ENCODE results near the gene FAM149A. TPM values are rescaled to one million over a fixed set of nuclear protein-coding genes. Genes with fewer than 3 reads are reported as not detected.

Gene FAM149A
- polyA plus RNA-seq, 1 donor from 2014 or later = 9.1 TPM

DNA sequence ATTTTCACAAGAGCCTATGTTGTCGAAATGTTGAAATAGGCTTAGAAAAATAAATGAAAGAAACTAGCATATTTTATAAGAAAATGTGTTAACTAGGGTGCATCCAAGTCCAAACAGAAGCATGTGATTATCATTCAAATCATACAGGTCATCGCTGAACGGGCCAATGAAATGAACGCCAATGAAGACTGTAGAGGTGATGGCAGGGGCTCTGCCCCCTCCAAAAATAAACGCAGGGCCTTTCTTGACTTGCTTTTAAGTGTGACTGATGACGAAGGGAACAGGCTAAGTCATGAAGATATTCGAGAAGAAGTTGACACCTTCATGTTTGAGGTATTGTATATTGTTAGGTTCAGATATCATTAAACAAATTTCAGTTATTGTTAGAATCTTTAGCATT, 96.5 kb downstream of the FAM149A start:
- Histone ChIP-seq H3K27me3 (ENCODE audit: insufficient read depth, low read depth, low read length) (no peaks in the 10 kb centered on the region), H3K4me2 (ENCODE audit: low read length) (no peak overlapping the region), H4K20me1 (ENCODE audit: insufficient read depth) (no peaks in the 10 kb centered on the region), H3K79me2 (replicated peaks; ENCODE audit: insufficient read depth, low read length) (no peaks in the 10 kb centered on the region), H3K9ac (ENCODE audit: low read length) (no peak overlapping the region), H3F3A (ENCODE audit: insufficient read depth, low read length, poor library complexity, severe bottlenecking) (no peaks in the 10 kb centered on the region), H2AFZ (ENCODE audit: low read depth, low read length) (no peak overlapping the region), H3K27ac (ENCODE audit: low read length) (no peak overlapping the region), H3K36me3 (ENCODE audit: insufficient read depth, low read length) (no peaks in the 10 kb centered on the region), H3K9me2 (ENCODE audit: insufficient read depth, low read length) (no peaks in the 10 kb centered on the region), H3K4me3 (ENCODE audit: low read length) (no peak overlapping the region), H3K9me3 (ENCODE audit: low read length) (no peaks in the 10 kb centered on the region)
- TF ChIP-seq MXI1 (conservative IDR thresholded peaks at IDR 0.05; ENCODE audit: poor library complexity, severe bottlenecking) = no peak

DNA sequence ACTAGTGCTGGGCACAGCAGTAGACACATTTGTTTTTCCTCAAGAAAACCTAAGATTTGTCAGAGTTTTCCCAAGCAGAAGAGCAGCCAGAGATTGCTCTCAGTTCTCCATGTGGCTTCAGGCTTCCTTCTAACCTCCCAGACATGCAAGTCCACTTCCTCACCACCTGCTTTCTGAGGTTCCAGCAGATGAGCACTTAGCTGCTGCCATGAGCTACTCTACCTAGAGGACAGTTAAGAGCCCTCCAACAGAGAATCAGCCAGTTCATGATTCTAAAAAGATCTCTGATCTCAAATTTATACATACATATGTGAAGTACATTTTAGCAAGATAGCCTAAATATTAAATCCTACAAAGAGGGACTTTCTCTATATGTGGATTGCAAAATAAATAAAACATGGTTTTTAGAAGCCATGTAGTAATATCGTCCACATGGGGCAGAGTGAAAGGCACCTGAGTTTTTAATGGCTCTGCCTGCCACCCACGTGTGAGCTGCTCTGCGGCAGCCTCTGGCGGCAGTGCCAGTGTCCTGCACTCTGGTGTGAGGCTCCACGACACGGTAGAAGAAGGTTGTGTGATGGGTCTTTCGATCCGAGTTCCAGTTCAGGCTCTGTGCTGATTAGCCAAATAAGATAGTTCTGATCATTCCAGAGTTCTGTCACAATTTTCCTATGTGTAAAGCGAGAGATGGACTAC, 97.2 kb downstream of the FAM149A start:
- Histone ChIP-seq H3F3A (ENCODE audit: insufficient read depth, low read length, poor library complexity, severe bottlenecking) (no peaks in the 10 kb centered on the region), H3K79me2 (replicated peaks; ENCODE audit: insufficient read depth, low read length) (no peaks in the 10 kb centered on the region), H3K9me2 (ENCODE audit: insufficient read depth, low read length) (no peaks in the 10 kb centered on the region), H4K20me1 (ENCODE audit: insufficient read depth) (no peaks in the 10 kb centered on the region), H3K9ac (ENCODE audit: low read length) (no peak overlapping the region), H3K36me3 (ENCODE audit: insufficient read depth, low read length) (no peaks in the 10 kb centered on the region), H2AFZ (ENCODE audit: low read depth, low read length) (no peak overlapping the region), H3K27me3 (ENCODE audit: insufficient read depth, low read depth, low read length) (no peaks in the 10 kb centered on the region), H3K9me3 (ENCODE audit: low read length) (no peaks in the 10 kb centered on the region), H3K27ac (ENCODE audit: low read length) (no peak overlapping the region), H3K4me2 (ENCODE audit: low read length) (no peak overlapping the region), H3K4me3 (ENCODE audit: low read length) (no peak overlapping the region)
- TF ChIP-seq TAF1 (IDR thresholded peaks at IDR 0.05; ENCODE audit: low read depth) (no peak), POLR2AphosphoS5 (IDR thresholded peaks at IDR 0.05) (no peak)

DNA sequence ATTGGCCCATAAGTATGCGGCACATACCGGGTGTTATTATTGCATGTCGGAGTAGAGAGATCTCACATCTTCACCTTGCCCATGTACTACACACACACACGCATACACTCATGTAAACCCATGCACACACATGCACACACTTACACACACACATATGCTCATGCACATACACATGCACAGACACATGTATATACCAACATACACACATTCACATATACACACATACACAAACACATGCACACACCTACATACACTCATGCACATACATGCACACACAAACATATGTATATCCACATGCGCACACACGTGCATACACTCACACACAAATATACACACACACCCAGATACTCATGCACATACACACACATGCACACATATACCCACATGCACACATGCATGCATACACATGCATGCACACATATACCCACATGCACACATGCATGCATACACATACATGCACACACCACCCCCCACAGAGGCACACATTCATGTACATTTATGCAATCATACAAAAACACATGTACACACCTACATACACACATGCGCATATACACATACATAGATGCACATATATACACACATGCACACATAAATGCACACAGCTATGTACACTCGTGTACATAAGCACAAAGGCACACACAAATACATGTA, 98.1 kb downstream of the FAM149A start:
- H3K9me3 ChIP-seq (ENCODE audit: low read length) = no peaks in the 10 kb centered on the region
- no peak overlapping the region for H3K9ac ChIP-seq (ENCODE audit: low read length)
- H3K27me3 ChIP-seq (ENCODE audit: insufficient read depth, low read depth, low read length) = no peaks in the 10 kb centered on the region
- H3K79me2 ChIP-seq (replicated peaks; ENCODE audit: insufficient read depth, low read length) = no peaks in the 10 kb centered on the region
- H3F3A ChIP-seq (ENCODE audit: insufficient read depth, low read length, poor library complexity, severe bottlenecking) = no peaks in the 10 kb centered on the region
- TF ChIP-seq TAF1 (IDR thresholded peaks at IDR 0.05; ENCODE audit: low read depth) (no peak), MXI1 (conservative IDR thresholded peaks at IDR 0.05; ENCODE audit: poor library complexity, severe bottlenecking) (no peak), EZH2 (IDR thresholded peaks at IDR 0.05; ENCODE audit: borderline replicate concordance, insufficient read depth, low read length, poor library complexity, severe bottlenecking) (no peak), RAD21 (conservative IDR thresholded peaks at IDR 0.05) (no peak), SMC3 (conservative IDR thresholded peaks at IDR 0.05; ENCODE audit: poor library complexity) (no peak), POLR2AphosphoS5 (IDR thresholded peaks at IDR 0.05) (no peak), EP300 (conservative IDR thresholded peaks at IDR 0.05; ENCODE audit: poor library complexity, severe bottlenecking) (no peak)
- TF ChIP-seq, protein P1, sequence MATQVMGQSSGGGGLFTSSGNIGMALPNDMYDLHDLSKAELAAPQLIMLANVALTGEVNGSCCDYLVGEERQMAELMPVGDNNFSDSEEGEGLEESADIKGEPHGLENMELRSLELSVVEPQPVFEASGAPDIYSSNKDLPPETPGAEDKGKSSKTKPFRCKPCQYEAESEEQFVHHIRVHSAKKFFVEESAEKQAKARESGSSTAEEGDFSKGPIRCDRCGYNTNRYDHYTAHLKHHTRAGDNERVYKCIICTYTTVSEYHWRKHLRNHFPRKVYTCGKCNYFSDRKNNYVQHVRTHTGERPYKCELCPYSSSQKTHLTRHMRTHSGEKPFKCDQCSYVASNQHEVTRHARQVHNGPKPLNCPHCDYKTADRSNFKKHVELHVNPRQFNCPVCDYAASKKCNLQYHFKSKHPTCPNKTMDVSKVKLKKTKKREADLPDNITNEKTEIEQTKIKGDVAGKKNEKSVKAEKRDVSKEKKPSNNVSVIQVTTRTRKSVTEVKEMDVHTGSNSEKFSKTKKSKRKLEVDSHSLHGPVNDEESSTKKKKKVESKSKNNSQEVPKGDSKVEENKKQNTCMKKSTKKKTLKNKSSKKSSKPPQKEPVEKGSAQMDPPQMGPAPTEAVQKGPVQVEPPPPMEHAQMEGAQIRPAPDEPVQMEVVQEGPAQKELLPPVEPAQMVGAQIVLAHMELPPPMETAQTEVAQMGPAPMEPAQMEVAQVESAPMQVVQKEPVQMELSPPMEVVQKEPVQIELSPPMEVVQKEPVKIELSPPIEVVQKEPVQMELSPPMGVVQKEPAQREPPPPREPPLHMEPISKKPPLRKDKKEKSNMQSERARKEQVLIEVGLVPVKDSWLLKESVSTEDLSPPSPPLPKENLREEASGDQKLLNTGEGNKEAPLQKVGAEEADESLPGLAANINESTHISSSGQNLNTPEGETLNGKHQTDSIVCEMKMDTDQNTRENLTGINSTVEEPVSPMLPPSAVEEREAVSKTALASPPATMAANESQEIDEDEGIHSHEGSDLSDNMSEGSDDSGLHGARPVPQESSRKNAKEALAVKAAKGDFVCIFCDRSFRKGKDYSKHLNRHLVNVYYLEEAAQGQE (IDR thresholded peaks at IDR 0.05; ENCODE audit: borderline replicate concordance) = no peak
- TF ChIP-seq, protein P2, sequence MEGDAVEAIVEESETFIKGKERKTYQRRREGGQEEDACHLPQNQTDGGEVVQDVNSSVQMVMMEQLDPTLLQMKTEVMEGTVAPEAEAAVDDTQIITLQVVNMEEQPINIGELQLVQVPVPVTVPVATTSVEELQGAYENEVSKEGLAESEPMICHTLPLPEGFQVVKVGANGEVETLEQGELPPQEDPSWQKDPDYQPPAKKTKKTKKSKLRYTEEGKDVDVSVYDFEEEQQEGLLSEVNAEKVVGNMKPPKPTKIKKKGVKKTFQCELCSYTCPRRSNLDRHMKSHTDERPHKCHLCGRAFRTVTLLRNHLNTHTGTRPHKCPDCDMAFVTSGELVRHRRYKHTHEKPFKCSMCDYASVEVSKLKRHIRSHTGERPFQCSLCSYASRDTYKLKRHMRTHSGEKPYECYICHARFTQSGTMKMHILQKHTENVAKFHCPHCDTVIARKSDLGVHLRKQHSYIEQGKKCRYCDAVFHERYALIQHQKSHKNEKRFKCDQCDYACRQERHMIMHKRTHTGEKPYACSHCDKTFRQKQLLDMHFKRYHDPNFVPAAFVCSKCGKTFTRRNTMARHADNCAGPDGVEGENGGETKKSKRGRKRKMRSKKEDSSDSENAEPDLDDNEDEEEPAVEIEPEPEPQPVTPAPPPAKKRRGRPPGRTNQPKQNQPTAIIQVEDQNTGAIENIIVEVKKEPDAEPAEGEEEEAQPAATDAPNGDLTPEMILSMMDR (IDR thresholded peaks at IDR 0.05; ENCODE audit: poor library complexity, severe bottlenecking) = no peak
- no peaks in the 10 kb centered on the region for H3K36me3 ChIP-seq (ENCODE audit: insufficient read depth, low read length)
- no peak overlapping the region for H3K27ac ChIP-seq (ENCODE audit: low read length)
- no peak overlapping the region for H3K4me3 ChIP-seq (ENCODE audit: low read length)
- no peak overlapping the region for H2AFZ ChIP-seq (ENCODE audit: low read depth, low read length)
- no peaks in the 10 kb centered on the region for H4K20me1 ChIP-seq (ENCODE audit: insufficient read depth)
- H3K4me2 ChIP-seq (ENCODE audit: low read length) = no peak overlapping the region
- no peaks in the 10 kb centered on the region for H3K9me2 ChIP-seq (ENCODE audit: insufficient read depth, low read length)
